Activated CD4-positive, alpha-beta T cell treated with anti-CD3 and anti-CD28 coated beads, Interleukin-2, amount 10 ng/mL, durations not matched to agents 7 days and 5 days (primary cell): ENCODE results near the gene NAIP. TPM values are rescaled to one million over a fixed set of nuclear protein-coding genes. Genes with fewer than 3 reads are reported as not detected.
"Not testable (repeated sequence)": the region's sequence is repeated elsewhere in the genome, so short reads cannot be mapped to it uniquely, and the experiment has no call there.

ENCODE experiments used
- CTCF ChIA-PET: fragments of 350-600 bp; sonication (Branson Sonifier 250); formaldehyde crosslinking; loops from one replicate; lab custom pipeline; 2021; ENCODE audit warnings: antibody characterized with exemption; lab: Charles Lee
- POLR2A ChIA-PET: fragments of 350-600 bp; sonication (Branson Sonifier 250); formaldehyde crosslinking; loops from one replicate; lab custom pipeline; 2021; ENCODE audit warnings: antibody characterized with exemption; lab: Charles Lee
- DNase-seq: peaks from one replicate; pipeline ENCODE4 v3.0.0-alpha.2; 2020
- H3K27ac Mint-ChIP-seq: one replicate; pipeline ENCODE4 v1.8.0; 2021; ENCODE audit warnings: mild to moderate bottlenecking, moderate library complexity, mixed read lengths
- H3K27me3 Mint-ChIP-seq: one replicate; pipeline ENCODE4 v1.8.0; 2021; ENCODE audit warnings: mixed read lengths
- H3K36me3 Mint-ChIP-seq: one replicate; pipeline ENCODE4 v1.8.0; 2021; ENCODE audit warnings: low read depth, mixed read lengths
- H3K4me1 Mint-ChIP-seq: one replicate; pipeline ENCODE4 v1.8.0; 2021; ENCODE audit warnings: mixed read lengths
- H3K4me3 Mint-ChIP-seq: one replicate; pipeline ENCODE4 v1.8.0; 2021; ENCODE audit warnings: mild to moderate bottlenecking, moderate library complexity, mixed read lengths
- H3K9me3 Mint-ChIP-seq: one replicate; pipeline ENCODE4 v1.8.0; 2021; ENCODE audit warnings: mixed read lengths
- total RNA-seq, 2 experiments: library from RNA; stranded (reverse); gene quantifications; one replicate each; pipeline ENCODE4 v1.2.3, GENCODE V29; 2021

The NAIP gene
- total RNA-seq, 2 experiments from 2014 or later, result 3.5 TPM

DNA sequence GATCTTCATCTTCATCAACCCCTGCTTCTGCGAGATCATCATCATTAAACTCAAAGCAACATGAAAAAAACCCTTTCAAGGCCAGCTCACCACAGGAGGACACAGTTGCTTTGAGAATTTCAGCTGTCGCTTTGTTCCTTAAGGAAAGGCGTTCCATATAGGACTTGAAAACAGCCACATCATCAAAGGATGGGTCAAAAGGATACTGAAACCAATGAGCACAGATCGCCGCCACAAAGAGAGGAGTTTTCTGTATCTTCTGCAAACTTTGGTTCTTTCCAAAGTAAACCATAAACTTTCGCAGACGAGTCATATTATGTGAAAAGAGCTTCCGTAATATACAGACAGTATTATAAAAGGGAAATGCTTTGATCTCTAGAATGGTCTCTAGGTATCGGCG lies 40.3 kb downstream of the NAIP start:
- POLR2A ChIA-PET, CTCF ChIA-PET, H3K36me3 Mint-ChIP-seq, H3K9me3 Mint-ChIP-seq, H3K27me3 Mint-ChIP-seq, H3K4me3 Mint-ChIP-seq, H3K4me1 Mint-ChIP-seq, H3K27ac Mint-ChIP-seq, DNase-seq: not testable (repeated sequence)

DNA sequence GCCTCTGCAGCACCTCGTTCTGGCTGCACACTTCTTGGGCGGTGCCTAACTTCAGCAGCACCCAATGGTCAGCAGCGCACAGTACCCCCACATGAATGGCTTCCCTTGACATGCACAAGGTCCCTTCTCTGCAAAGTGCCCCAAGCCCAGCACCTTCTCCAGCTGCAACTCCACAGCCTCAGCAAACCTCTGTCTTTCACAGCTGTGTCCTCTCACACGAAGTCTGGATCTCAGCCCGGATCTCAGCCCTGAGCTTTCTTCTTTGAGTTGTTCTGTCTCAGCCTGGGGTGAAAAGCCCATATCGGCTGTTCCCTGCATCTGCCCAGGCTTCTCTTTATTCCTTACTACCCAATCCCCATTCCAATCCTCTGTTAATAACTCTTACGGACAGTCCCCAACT lies 57.9 kb downstream of the NAIP start:
- CTCF ChIA-PET, result not testable (repeated sequence)

DNA sequence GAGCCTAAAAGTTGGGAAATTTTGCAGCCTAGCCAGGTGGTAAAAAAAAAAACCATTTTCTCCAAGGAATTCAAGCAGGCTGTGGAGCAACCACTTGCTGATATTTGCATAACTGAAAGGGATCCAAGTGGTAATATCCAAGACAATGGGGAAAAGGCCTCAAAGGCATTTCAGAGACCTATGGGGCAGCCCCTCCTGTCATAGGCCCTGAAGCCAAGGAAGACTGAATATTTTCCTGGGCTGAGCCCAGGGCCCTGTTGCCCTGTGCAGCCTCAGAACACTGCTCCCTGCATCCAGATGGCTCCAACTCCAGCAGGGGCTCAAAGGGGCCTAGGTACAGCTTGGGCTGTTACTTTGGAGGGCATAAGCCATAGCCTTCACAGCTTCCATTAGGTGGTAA lies 60.6 kb downstream of the NAIP start:
- CTCF ChIA-PET, H3K4me3 Mint-ChIP-seq, H3K36me3 Mint-ChIP-seq, H3K9me3 Mint-ChIP-seq, POLR2A ChIA-PET, H3K4me1 Mint-ChIP-seq, DNase-seq, H3K27ac Mint-ChIP-seq, H3K27me3 Mint-ChIP-seq: not testable (repeated sequence)

More for the DNA sequence above, 57.9 kb downstream of the NAIP start:
- DNase-seq, H3K27me3 Mint-ChIP-seq, H3K27ac Mint-ChIP-seq, H3K9me3 Mint-ChIP-seq, H3K36me3 Mint-ChIP-seq, H3K4me3 Mint-ChIP-seq, POLR2A ChIA-PET, H3K4me1 Mint-ChIP-seq: not testable (repeated sequence)

DNA sequence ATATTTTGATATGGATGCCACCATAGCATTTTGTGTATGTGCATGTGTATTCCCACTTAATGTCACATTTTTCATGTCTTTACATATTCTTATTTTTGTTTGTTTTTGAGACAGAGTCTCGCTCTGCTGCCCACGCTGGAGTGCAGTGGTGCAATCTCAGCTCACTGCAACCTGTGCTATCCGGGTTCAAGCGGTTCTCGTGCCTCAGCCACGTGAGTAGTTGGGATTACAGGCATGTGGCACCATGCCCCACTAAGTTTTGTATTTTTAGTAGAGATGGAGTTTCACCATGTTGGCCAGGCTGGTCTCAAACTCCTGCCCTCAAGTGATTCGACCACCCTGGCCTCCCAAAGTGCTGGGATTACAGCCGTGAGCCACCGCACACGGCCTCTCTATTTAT lies 72.1 kb downstream of the NAIP start:
- POLR2A ChIA-PET, H3K4me3 Mint-ChIP-seq: not testable (repeated sequence)

DNA sequence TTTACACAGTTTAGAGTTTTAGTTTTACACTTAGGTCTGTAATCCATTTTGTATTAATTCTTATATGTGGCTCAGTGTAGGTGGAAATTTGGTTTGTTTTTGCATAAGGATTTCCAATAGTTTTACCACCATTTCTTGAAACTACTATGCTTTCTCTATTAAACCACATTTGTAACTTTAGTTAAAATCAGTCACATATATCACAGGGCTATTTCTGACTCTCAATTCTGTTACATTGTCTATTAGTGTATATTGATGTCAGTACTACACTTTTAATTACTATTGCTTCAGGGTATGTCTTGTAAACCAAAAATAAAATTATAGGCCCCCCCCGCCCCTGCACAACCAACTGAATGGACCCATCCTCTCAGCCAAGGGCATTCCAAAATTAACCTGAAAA lies 92.6 kb downstream of the NAIP start:
- H3K9me3 Mint-ChIP-seq, H3K27me3 Mint-ChIP-seq, CTCF ChIA-PET, H3K27ac Mint-ChIP-seq, POLR2A ChIA-PET, H3K36me3 Mint-ChIP-seq, H3K4me1 Mint-ChIP-seq, H3K4me3 Mint-ChIP-seq, DNase-seq: not testable (repeated sequence)

More for the DNA sequence above, 72.1 kb downstream of the NAIP start:
- CTCF ChIA-PET, H3K36me3 Mint-ChIP-seq, H3K9me3 Mint-ChIP-seq, H3K4me1 Mint-ChIP-seq, DNase-seq, H3K27me3 Mint-ChIP-seq, H3K27ac Mint-ChIP-seq: not testable (repeated sequence)

DNA sequence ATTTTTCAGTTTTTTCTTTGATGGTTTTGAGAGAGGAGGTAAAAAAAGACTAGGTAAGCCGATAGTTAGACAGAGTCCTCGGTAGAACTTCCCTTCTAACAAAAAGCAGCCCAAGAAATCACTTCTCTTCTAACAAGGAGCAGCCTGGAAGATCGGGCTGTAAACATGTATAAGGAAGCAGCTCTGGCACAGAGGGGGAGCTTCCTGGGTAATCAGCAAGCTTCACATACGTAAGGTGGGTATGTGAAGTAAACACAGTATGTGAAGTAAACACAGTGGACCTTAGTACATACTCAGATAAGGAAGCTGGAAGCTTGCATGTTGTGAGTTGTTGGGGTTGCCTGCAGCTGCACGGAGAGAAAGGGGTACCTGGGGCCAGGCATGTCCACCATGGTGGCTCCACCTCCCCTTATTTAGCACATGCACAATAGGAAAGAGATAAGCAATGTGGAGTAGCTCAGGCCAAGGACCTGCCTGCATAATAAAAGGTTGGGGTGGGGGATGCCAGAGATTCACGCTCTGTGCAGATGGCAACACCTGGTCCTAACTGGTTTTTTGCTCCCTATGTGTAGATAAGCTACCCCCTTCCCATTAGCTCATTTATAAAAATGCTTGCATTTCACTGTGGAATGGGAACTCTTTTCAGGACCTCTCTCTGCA lies 93.3 kb downstream of the NAIP start:
- H3K27me3 Mint-ChIP-seq, H3K27ac Mint-ChIP-seq, H3K36me3 Mint-ChIP-seq, H3K9me3 Mint-ChIP-seq, DNase-seq, H3K4me1 Mint-ChIP-seq, CTCF ChIA-PET, POLR2A ChIA-PET, H3K4me3 Mint-ChIP-seq: not testable (repeated sequence)

DNA sequence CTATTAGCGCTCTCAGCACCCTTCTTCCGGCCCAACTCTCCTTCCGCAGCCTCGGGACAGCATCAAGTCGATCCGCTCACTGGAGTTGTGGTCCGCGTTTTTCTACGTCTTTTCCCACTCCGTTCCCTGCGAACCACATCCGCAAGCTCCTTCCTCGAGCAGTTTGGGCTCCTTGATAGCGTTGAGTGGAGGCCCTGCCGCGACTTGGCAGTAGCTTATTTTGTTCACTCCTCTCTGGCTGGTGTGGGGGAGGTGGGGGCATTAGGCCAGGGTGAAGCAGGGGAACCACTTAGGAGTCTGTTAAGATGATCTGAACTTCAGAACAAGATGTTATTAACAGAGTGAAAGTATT lies 100.0 kb downstream of the NAIP start:
- DNase-seq, POLR2A ChIA-PET, H3K4me3 Mint-ChIP-seq, H3K27ac Mint-ChIP-seq, H3K36me3 Mint-ChIP-seq, CTCF ChIA-PET, H3K27me3 Mint-ChIP-seq, H3K9me3 Mint-ChIP-seq, H3K4me1 Mint-ChIP-seq: not testable (repeated sequence)

Other genes with a start within 250 kb of the NAIP start
- gene SERF1A, start 124.7 kb downstream of the NAIP start, total RNA-seq, result 1 to 10 TPM in 1 of 2 experiments, under 1 TPM in 1; 0.50 to 2.8 TPM
- gene SMN1, start 100.3 kb downstream of the NAIP start, total RNA-seq, result 10 to 100 TPM; 48.9 to 51.3 TPM
- 10 to 100 TPM; 14.3 to 14.5 TPM for gene GTF2H2, start 42.3 kb upstream of the NAIP start, total RNA-seq